Stimulated activated CD4-positive, alpha-beta T cell treated with anti-CD3 and anti-CD28 coated beads, Interleukin-1b, Interleukin-23, amount 100 ng/mL, for 48 hours (primary cell): Measurements from ENCODE around the gene NOP9.
A peak's percentile ranks its signal among the peaks of the same experiment; 100 is the strongest.
"Not testable (repeated sequence)": the region's sequence is repeated elsewhere in the genome, so short reads cannot be mapped to it uniquely, and the experiment has no call there.

Experiments used
- DNase-seq: peaks from one replicate; pipeline ENCODE4 v3.0.0-alpha.2; 2020

Gene NOP9

DNA sequence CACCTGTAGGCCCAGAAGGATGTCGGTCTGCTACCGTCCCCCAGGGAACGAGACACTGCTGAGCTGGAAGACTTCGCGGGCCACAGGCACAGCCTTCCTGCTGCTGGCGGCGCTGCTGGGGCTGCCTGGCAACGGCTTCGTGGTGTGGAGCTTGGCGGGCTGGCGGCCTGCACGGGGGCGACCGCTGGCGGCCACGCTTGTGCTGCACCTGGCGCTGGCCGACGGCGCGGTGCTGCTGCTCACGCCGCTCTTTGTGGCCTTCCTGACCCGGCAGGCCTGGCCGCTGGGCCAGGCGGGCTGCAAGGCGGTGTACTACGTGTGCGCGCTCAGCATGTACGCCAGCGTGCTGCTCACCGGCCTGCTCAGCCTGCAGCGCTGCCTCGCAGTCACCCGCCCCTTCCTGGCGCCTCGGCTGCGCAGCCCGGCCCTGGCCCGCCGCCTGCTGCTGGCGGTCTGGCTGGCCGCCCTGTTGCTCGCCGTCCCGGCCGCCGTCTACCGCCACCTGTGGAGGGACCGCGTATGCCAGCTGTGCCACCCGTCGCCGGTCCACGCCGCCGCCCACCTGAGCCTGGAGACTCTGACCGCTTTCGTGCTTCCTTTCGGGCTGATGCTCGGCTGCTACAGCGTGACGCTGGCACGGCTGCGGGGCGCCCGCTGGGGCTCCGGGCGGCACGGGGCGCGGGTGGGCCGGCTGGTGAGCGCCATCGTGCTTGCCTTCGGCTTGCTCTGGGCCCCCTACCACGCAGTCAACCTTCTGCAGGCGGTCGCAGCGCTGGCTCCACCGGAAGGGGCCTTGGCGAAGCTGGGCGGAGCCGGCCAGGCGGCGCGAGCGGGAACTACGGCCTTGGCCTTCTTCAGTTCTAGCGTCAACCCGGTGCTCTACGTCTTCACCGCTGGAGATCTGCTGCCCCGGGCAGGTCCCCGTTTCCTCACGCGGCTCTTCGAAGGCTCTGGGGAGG, 11.3 kb downstream of the NOP9 start, which contains the start of gene LTB4R:
Gene LTB4R, plus strand, starts transcription at position 857 of the 959 bp plus-strand sequence. CDS start 4,150 bp downstream, outside the sequence.
- peak; percentile 59 for DNase-seq

DNA sequence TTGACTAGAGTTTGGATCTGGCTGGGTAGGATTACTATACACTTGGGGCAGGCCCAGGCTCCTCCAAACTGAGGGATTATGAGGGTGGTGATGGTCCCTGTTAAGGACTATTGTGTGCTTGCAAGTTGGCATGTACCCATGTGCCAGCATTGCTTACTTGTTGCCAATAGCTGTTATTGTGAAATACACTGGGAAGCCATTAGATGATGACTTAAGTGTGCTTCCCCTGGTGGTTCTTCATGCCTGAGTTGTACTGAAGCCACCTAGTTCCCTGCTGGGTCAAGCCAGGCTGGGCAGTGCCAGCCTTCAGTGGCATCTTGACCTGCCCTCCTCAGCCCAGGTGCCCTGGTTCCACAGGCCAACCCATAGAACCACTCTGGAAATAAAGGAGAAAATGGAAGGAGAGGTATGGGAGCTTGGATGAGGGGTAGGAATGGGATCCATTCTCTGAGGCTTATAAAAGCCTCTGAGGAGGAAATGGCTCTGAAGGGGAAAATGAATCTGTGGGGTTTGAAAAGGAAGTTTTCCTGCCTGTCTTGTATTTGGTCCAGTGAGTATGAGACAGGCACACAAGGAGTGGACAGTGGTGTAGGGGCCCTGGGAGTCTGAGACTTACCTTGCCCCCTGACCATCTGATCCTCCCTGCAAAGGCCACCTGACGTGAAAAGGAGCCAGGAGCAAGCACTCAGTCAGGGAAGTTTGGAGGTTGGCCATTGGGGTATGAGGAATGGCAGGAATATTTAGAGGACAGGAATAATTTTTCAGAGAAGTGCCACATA, 12.4 kb downstream of the NOP9 start:
- DNase-seq = no peak

DNA sequence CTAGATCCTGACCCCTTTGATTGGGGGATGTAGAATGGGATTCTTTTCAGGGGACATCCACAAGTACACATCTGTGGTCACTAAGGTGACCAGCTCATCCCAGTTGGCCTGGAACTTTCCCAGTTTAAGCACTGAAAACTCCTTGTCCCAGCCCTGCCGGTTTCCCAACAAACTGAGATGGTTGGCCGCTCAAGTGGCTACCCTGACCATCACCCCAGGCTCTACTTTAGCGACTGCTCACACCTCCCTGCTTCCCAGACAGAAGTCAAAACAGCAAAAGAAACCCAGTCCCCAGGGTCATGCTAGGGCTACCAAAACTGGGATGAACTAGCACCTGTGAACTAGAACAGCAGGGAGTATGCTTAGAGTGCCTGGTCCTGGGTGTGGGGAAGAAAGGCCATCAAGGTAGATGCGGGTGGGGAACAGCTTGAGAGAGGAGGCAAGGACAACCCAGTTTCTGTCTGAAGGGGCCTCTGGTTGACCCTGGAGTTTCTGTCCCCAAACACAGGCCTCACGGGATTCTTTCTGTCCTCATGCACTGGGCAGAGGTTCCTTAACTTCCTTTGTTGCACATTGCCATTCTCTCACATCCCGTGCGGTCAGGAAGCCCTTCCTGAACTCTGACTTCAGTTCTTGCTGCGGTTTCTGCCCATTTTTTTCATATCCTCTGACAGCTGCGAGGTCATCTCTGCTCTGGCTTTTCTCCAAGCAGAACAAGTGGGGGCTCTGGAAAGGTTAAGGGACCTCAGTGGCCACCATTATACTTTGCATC, 13.3 kb downstream of the NOP9 start:
- DNase-seq = no peak

DNA sequence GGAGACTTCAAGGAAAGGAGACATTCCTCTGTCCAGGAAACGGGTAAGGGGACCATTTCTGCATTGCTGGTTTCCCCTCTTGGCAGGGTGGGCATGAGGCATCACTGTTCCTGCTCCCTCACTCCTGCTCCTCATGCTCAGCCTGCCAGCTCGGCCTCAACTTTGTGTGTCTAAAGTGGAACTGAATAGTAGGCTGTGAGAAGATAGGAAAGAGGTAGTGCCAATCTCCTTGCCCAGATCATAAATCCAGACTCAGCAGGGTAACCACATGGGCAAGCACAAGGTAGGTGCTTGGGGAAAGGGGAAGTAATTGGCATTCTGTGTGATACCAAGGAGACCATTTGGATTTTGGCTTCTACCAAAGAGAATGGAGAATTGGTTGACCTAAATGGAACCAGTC, 14.3 kb downstream of the NOP9 start:
- DNase-seq = no peak

DNA sequence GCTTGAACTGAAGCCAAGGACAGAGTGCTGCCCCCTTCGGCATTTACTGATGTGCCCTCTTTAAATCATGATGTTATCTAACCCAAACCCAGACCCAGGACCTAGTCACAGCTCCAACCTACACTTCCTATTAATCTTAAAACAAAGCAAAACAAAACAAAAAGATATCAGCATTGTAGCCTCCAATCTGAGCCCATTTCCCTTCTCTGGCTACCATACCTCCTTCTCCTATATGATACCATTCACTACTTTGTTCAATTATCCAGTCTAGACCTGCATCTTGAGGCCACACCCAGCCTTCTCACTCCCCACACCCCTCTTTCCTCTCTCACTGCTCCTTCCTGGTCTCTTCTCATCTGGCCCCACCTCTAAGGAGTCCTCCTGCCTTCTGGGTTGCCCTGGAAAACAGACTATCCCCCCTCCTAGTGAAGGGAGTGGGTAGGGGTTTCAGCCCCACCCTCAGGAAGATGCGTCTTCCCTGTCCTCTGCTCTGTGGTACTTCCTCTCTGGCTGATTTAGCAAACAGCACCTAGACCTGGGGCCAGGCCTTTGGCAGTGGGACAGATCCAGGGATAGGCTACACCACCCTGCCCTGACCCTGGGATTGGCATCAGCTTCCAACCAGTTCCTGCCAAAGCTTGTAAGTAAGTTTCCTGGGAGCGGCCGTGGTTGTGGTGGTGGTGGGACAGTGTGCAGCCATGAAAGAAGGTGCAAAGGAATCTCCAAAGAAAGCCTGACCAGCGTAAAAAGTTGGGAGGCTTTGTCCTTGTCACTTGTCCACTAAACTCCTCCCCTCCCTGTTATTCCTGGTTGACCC, 14.9 kb downstream of the NOP9 start:
- no peak for DNase-seq

DNA sequence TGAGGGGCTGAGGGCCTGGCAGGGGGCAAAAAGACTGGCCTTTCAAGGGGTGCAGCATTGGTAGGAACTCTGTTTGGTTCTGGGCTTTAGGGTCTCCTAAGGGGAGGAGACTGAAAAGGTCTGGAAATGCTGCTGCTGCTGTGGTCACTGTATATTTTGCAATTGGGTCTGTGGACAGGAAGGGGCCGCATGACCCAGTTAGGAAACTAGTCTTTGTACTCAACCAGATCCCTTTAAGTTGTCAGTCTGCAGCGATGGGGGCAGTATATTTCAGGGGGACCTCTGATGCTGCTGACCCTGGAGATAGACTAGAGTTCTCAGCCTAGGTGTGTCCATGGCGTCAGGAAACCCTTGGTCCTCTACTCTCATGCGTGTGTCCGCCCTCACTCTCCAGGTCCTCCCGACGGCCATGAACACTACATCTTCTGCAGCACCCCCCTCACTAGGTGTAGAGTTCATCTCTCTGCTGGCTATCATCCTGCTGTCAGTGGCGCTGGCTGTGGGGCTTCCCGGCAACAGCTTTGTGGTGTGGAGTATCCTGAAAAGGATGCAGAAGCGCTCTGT, 15.7 kb downstream of the NOP9 start:
- no peak for DNase-seq

DNA sequence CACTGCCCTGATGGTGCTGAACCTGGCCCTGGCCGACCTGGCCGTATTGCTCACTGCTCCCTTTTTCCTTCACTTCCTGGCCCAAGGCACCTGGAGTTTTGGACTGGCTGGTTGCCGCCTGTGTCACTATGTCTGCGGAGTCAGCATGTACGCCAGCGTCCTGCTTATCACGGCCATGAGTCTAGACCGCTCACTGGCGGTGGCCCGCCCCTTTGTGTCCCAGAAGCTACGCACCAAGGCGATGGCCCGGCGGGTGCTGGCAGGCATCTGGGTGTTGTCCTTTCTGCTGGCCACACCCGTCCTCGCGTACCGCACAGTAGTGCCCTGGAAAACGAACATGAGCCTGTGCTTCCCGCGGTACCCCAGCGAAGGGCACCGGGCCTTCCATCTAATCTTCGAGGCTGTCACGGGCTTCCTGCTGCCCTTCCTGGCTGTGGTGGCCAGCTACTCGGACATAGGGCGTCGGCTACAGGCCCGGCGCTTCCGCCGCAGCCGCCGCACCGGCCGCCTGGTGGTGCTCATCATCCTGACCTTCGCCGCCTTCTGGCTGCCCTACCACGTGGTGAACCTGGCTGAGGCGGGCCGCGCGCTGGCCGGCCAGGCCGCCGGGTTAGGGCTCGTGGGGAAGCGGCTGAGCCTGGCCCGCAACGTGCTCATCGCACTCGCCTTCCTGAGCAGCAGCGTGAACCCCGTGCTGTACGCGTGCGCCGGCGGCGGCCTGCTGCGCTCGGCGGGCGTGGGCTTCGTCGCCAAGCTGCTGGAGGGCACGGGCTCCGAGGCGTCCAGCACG, 16.4 kb downstream of the NOP9 start:
- no peak for DNase-seq

DNA sequence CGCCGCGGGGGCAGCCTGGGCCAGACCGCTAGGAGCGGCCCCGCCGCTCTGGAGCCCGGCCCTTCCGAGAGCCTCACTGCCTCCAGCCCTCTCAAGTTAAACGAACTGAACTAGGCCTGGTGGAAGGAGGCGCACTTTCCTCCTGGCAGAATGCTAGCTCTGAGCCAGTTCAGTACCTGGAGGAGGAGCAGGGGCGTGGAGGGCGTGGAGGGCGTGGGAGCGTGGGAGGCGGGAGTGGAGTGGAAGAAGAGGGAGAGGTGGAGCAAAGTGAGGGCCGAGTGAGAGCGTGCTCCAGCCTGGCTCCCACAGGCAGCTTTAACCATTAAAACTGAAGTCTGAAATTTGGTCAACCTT, 16.9 kb downstream of the NOP9 start:
- no peak for DNase-seq

DNA sequence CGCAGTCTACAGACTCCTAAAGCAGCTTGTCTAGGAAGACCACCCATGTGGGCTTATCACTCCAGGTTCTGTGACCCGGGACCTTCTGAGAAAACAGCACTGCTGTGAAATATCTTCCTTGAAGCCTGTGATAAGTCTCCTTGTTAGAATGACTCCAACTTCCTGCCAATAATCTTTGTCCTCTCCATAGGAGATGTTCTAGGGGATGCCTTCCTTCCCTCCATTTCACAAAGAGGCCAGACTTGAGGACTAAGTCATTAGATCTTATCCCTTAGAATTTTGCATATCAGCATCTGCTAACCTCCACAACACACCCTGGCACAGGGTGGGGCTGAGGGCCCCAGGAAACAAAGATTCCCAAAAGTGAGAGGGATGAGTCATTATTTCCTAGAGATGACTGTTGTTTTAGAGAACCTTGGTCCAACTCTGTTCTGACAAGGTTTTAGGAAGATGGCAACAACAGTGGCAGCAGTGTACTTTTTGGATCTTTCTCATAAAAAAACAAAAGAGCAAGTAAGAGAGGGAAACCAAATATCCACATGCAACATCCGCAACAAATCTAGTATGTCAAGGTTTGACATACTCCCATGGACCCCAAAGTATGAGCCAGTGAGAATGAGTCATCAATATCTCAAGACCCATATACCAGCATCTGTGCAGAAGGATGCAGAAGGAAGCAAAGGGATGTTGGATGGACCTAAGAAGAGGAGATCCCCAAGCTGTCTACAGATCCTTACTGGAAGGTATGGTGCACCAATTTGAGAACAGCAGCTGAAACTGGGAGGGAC, 17.7 kb downstream of the NOP9 start:
- DNase-seq = no peak

DNA sequence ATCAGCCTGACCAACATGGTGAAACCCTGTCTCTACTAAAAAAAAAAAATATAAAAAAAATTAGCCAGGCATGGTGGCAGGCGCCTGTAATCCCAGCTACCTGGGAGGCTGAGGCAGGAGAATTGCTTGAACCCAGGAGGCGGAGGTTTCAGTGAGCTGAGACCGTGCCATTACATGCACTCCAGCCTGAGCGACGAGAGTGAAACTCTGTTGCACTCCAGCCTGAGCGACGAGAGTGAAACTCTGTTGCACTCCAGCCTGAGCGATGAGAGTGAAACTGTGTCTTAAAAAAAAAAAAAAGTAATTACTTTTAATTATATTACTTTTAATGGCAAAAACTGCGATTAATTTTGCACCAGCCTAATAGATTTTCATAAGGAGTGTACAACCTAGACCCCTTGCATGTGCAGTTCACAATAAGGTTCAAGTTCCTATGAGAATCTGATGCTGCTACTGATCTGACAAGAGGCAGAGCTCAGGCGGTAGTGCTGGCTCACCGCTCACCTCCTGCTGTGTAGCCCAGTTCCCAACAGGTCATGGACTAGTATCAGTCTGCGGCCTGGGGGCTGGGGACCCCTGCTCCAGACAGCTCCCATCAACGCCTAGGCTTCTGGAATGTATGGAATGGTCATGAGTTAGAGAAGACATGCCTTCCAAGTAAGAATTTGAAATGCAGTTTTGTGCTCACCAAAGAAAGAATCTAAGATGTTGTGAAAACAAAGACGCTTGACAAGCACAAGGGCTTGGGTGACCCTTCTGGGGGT, 21.7 kb downstream of the NOP9 start:
- no peak for DNase-seq

DNA sequence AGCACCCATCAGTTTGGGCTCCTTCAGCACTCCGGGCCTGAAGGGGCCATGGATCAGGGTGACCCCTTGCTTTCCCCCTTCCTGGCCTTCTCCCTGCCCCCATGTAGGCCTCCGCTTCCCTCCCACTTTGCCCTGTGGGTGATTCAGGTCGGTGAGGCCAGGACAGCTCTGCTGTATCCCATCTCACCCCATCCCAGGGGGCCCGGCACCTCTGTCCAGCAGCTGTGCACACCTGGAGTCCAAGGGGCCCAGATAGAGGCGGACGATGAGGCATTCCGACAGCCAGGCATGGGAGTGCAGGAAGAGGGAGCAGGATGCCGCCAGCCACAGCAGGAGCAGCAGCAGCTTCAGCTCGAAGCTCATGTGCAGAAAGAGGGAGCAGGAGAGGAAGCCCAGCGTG, 23.0 kb downstream of the NOP9 start:
- DNase-seq = no peak

DNA sequence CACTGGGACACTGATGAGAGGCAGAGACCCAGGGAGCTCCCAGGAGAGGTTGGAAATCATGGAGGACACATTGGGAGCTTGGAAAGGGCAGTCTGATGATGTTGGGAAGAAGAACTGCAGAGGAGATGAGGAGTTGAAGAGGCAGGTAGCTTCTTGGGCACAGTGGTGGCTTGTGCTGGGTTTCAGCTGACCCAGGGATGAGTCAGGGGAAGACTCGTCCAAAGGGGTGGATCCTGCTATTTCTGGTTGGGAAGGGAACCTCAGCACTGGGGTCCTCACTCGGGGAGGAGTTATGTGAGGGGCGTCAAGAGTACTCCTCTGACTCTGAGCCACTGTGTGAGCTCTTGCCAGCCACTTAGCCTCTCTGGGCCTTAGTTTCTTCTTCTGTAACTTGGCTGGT, 23.7 kb downstream of the NOP9 start:
- no peak for DNase-seq

DNA sequence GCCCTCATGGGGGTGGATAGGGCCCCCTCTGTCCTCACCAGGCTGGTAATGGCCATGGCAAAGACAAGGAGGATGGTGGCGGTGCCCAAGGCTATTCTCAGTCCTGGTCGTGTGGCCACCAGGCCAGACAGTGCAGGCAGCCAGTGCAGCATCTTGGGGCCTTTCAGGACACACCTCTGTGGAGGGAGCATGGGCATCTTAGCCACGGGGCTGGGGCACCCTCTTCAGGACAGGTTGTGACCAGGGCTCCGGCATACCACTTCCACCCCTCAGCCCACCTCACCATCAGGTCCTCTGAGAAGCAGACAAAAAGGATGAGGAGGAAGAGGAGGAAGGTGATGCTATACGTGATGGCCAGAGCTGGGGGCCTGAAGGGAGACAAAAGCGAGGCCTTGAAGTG, 24.4 kb downstream of the NOP9 start:
- no peak for DNase-seq

DNA sequence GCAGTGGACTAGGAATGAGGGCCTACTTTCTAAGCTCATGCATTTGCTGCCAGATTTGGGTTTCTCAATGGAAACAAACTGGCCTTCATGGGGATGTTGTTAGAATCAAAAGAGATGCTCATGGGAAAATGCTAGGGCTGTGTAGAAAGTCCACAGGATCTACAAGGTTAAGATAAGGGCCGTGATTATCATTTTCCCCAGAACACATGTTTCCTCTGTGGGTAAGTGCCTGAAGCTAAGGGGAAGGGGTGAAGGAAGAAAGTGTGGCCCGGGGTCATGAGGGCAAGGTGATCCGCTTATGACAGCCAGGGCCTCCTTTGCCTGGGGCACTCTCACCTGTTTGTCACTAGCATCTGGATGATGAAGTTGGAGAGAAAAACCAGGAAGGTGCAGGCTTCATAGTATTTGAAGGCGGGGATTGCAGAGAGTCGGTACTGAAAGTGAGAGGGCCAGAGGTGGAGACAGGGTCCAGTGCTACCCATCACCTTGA, 25.4 kb downstream of the NOP9 start:
- no peak for DNase-seq

DNA sequence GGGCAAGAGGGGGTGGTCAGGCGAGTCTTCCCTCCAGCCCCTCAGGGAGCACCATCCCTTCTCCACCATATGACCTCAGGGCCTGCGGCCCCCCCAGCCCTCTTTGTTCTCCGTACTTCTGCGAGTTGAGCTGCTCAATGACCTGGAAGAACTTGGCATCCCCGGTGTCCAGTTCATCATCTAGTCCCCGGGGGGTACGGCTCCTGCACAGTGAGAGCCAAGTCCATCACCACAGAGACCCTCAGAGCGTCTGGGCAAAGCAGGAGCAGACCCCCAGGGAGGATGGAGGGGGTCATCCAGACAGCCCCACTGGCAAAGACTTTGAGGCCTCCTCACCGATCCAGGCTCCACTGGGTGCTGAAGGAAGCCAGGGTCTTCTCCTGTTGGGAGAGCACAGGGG, 26.3 kb downstream of the NOP9 start:
- DNase-seq = no peak

DNA sequence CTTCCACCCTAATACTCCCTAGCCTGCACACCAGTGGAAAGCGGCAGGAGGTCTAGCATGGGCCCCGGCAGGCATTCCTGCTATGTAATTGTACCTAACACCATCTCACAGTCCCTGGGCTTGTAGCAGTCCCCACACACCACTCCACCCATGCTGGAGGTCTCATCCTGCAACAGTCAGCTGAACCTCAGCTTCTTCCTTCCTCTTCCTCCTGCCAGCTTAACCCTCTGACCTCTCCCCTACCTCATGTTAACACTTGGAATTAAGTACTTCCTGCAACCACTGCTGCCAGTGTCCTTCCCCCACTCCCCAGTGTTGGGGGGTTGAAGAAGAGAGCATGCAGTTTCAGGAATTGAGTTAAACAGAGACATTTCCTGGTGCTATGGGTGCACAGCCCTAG, 27.7 kb downstream of the NOP9 start:
- no peak for DNase-seq

DNA sequence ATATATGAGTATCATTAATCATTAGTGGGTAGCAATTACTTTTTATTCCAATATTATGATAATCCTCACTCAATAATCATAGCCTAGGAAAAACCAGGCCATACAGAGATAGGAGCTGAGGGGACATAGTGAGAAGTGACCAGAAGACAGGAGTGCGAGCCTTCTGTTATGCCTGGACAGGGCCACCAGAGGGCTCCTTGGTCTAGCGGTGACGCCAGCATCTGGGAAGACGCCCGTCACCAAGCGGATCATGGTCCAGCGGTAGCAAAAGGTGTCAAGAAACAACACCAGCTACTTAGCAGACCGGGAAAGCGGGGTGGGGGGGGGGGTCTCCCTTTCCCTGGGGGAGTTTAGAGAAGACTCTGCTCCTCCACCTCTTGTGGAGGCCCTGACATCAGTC, 28.3 kb downstream of the NOP9 start:
- DNase-seq = not testable (repeated sequence)

DNA sequence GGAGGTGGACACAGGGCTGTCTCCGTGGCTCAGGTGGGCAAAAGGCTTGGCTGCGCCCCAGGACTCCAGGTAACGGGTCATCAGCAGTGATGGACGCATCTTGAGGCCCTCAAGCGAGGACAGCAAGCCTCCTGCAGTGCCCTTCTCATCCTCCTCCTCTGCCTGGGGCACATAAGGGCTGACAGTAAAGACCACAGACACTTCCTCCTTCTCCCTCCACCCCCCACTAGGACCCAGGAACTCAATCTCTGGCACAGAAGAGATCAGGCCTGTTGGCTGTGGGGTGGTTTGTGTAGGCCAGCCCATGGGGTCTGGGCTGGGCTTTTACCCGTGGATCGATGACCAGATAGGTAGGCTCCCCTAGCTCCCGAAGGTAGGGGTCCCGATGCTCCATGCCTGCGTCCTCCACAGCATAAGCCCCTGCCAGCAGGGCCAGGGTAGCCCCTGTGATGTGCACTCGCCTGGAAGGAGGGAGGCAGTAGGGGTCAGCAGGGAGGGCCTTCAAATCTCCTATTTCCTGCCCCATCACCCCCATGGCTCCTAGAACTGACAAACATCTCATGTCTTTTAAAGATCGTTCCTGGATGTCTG, 29.5 kb downstream of the NOP9 start:
- no peak for DNase-seq

DNA sequence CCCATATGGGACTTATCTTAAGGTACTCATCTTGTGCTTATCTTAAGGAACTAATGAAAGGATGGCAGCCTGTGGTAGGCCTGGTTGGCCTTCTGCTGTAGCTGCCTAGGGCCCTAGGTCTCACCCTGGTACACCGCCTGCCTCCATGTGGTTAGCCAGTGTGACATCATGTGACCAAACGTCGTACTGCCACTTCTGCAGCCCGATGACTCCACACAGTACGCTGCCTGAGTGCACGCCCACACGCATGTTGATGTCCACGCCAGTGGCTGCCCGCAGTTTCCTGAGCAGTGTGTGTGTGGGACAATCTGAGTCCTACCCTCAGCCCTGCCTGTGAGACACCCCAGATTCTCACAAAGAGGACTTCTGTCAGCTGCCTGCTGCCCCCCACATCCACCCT, 30.1 kb downstream of the NOP9 start:
- peak; percentile 44 for DNase-seq
